Body of pancreas (tissue), 4 donors: ENCODE data around the gene PLA2G4E. TPM values are rescaled to one million over a fixed set of nuclear protein-coding genes. Genes with fewer than 3 reads are reported as not detected.

Experiments used
- ATAC-seq: fragments of 150-250 bp; one replicate; pipeline ENCODE4 v1.9.1; 2016
- DNase-seq, 4 donors: peaks; one replicate each; pipeline ENCODE4 v3.0.0-alpha.2; 2019
- H3K27ac ChIP-seq, 4 donors: fragments of 200-600 bp; sonication (generic); 1 replicate in 3 of 4; 2 replicates in 1 of 4; pipeline versions ENCODE4 v1.5.1 to v1.6.1; 2016 to 2019; ENCODE audit warnings: mild to moderate bottlenecking in 1 of 4, mixed read lengths in 1 of 4, moderate library complexity in 1 of 4
- H3K27me3 ChIP-seq, 2 donors: fragments of 200-600 bp; sonication (generic); one replicate each; pipeline ENCODE4 v1.6.0; 2016; ENCODE audit warnings: mild to moderate bottlenecking in 1 of 2
- H3K36me3 ChIP-seq, 2 donors: fragments of 200-600 bp; sonication (generic); replicated peaks in 1 of 2; 2 replicates each; pipeline ENCODE4 v1.5.1; 2016; ENCODE audit warnings: low read depth in 2 of 2; ENCODE audit not compliant: insufficient read depth in 1 of 2
- H3K4me1 ChIP-seq: fragments of 200-600 bp; sonication (generic); one replicate; pipeline ENCODE4 v1.6.0; 2016
- H3K4me3 ChIP-seq, 2 donors: fragments of 200-600 bp; sonication (generic); 1 replicate in 1 of 2; 2 replicates in 1 of 2; pipeline ENCODE4 v1.5.1; 2016 to 2019
- H3K9me3 ChIP-seq, 3 donors: fragments of 200-600 bp; sonication (generic); 1 replicate in 2 of 3; 2 replicates in 1 of 3; pipeline ENCODE4 v1.5.1; 2016
- CTCF ChIP-seq, 7 experiments: fragments of 450-650 bp in 4 of 7; fragments of 200-600 bp in 3 of 7; sonication (generic) in 3 of 7; IDR thresholded peaks; one replicate each; pipeline ENCODE4 v1.5.1; 2016 to 2019; ENCODE audit warnings: antibody characterized with exemption in 7 of 7
- POLR2A ChIP-seq, 3 donors: fragments of 450-650 bp; IDR thresholded peaks; one replicate each; pipeline ENCODE4 v1.6.1; 2016; ENCODE audit warnings: antibody characterized with exemption in 3 of 3, mild to moderate bottlenecking in 2 of 3
- WGBS, 2 donors: methylation state at CpG; one replicate each; pipeline ENCODE4 v1.1.5; 2017; 5-methylcytosine and 5-hydroxymethylcytosine counted together
- intact Hi-C: fragments of 100-400 bp; cut with DNase I; formaldehyde crosslinking; loops from one replicate; pipeline ENCODE4 v1.15.1; 2023
- total RNA-seq, 2 donors: library from RNA; depleted of rRNA; stranded (reverse); fragments of >200 nt; gene quantifications; one replicate each; pipeline ENCODE4 v1.1.0, GENCODE V29; 2016

PLA2G4E gene
- total RNA-seq, 2 donors from 2014 or later: not detected

- intact Hi-C loops: no loop called here
- Histone ChIP-seq H3K36me3 (peaks cover 0 to 2% of the 10 kb centered on the region in 2 donors), H3K4me3 (no peak overlapping the region), H3K4me1 (peaks cover 23% of the 10 kb centered on the region), H3K9me3 (no peaks in the 10 kb centered on the region), H3K27ac (peak overlapping the region in 3 of 4 donors; percentile 66 to 85 (median 84)), H3K27me3 (no peaks in the 10 kb centered on the region)
- DNase-seq (no peak), ATAC-seq (no peak)
- WGBS, 2 donors: 72 to 78% methylated on average over 2 to 7 of the region's 7 CpGs
- TF ChIP-seq CTCF (IDR thresholded peaks at IDR 0.05) (no peak), POLR2A (IDR thresholded peaks at IDR 0.05) (no peak)
Observed at GRCh38 chr15:41942886-41943285, 78.0 kb downstream of the PLA2G4E start.

- H3K4me1 ChIP-seq: peaks cover 12% of the 10 kb centered on the region
- H3K27me3 ChIP-seq: no peaks in the 10 kb centered on the region
- intact Hi-C loops: no loop called here
- no peak for TF ChIP-seq POLR2A (IDR thresholded peaks at IDR 0.05)
- ATAC-seq: no peak
- H3K27ac ChIP-seq: peak overlapping the region in 1 of 4 donors; percentile 17
- peaks cover 0 to 2% of the 10 kb centered on the region in 2 donors for H3K36me3 ChIP-seq
- H3K4me3 ChIP-seq: no peak overlapping the region
- no peaks in the 10 kb centered on the region for H3K9me3 ChIP-seq
- no peak for DNase-seq
- WGBS, 2 donors: 80 to 91% methylated on average over 20 to 22 of the region's 22 CpGs
Observed at GRCh38 chr15:41941644-41942415, 79.0 kb downstream of the PLA2G4E start.

- no peak for TF ChIP-seq CTCF (IDR thresholded peaks at IDR 0.05)
- no peak for TF ChIP-seq POLR2A (IDR thresholded peaks at IDR 0.05)
- 78 to 92% methylated on average over 3 to 13 of the region's 13 CpGs for WGBS, 2 donors
- H3K9me3 ChIP-seq: no peaks in the 10 kb centered on the region
- H3K4me1 ChIP-seq: peaks cover 12% of the 10 kb centered on the region
- no peaks in the 10 kb centered on the region for H3K27me3 ChIP-seq
- H3K27ac ChIP-seq: peak overlapping the region in 2 of 4 donors; percentile 7 to 38
- DNase-seq: no peak
- intact Hi-C loops: no loop called here
- H3K4me3 ChIP-seq: no peak overlapping the region
- no peak for ATAC-seq
- H3K36me3 ChIP-seq: peaks cover 0 to 2% of the 10 kb centered on the region in 2 donors
Observed at GRCh38 chr15:41940441-41940857, 80.4 kb downstream of the PLA2G4E start.

GRCh38 chr15:41939986-41940385 is 80.9 kb downstream of the PLA2G4E start:
- no peak for ATAC-seq
- TF ChIP-seq POLR2A (IDR thresholded peaks at IDR 0.05): no peak
- TF ChIP-seq CTCF (IDR thresholded peaks at IDR 0.05): no peak
- DNase-seq: no peak
- Histone ChIP-seq H3K36me3 (peaks cover 0 to 2% of the 10 kb centered on the region in 2 donors), H3K4me1 (peaks cover 12% of the 10 kb centered on the region), H3K27ac (peak overlapping the region in 1 of 4 donors; percentile 38), H3K9me3 (no peaks in the 10 kb centered on the region), H3K27me3 (no peaks in the 10 kb centered on the region), H3K4me3 (no peak overlapping the region)
- intact Hi-C loops: no loop called here
- 85 to 89% methylated on average over 8 to 9 of the region's 9 CpGs for WGBS, 2 donors

- WGBS, 2 donors: 69 to 70% methylated on average over 4 of the region's 4 CpGs
- Histone ChIP-seq H3K27ac (peak overlapping the region in 2 of 4 donors; percentile 50 to 54), H3K4me3 (no peak overlapping the region), H3K36me3 (peaks cover 0 to 2% of the 10 kb centered on the region in 2 donors), H3K4me1 (peaks cover 21% of the 10 kb centered on the region), H3K9me3 (no peaks in the 10 kb centered on the region), H3K27me3 (no peaks in the 10 kb centered on the region)
- intact Hi-C loops: no loop called here
- TF ChIP-seq CTCF (IDR thresholded peaks at IDR 0.05) (no peak), POLR2A (IDR thresholded peaks at IDR 0.05) (no peak)
- ATAC-seq: no peak
- no peak for DNase-seq
Observed at GRCh38 chr15:41937568-41937923, 83.3 kb downstream of the PLA2G4E start.
